Ramos (cell line): ENCODE results near the gene APRT.
"Not testable (repeated sequence)": the region's sequence is repeated elsewhere in the genome, so short reads cannot be mapped to it uniquely, and the experiment has no call there.

ENCODE experiments used
- in situ Hi-C: fragments of 300-500 bp; cut with MboI; formaldehyde crosslinking; loops from one replicate; pipeline ENCODE4 v1.14.3; 2022; ENCODE audit warnings: low sequenced_read_pairs; ENCODE audit not compliant: unreplicated experiment

The APRT gene

GRCh38 chr16:88824256-88825077 lies 12.7 kb upstream of the APRT start:
- in situ Hi-C loops: no loop called here

GRCh38 chr16:88823646-88824045 lies 11.9 kb upstream of the APRT start:
- in situ Hi-C loops: not testable (repeated sequence)

GRCh38 chr16:88822281-88823040 lies 10.7 kb upstream of the APRT start:
- in situ Hi-C loops: no loop called here

- in situ Hi-C loops: no loop called here
Observed at GRCh38 chr16:88821168-88821850, 9.6 kb upstream of the APRT start.

GRCh38 chr16:88820385-88821025 lies 8.8 kb upstream of the APRT start:
- in situ Hi-C loops: no loop called here

- in situ Hi-C loops: loop anchor here (5.0 kb wide), 1 partner anchor 348 kb away; no protein-coding TSS in a partner anchor
Observed at GRCh38 chr16:88819126-88819525, 7.4 kb upstream of the APRT start.

GRCh38 chr16:88818575-88818874 lies 6.8 kb upstream of the APRT start:
- in situ Hi-C loops: loop anchor here (5.0 kb wide), 1 partner anchor 349 kb away; no protein-coding TSS in a partner anchor

GRCh38 chr16:88817785-88818574 lies 6.3 kb upstream of the APRT start:
- in situ Hi-C loops: loop anchor here (5.0 kb wide), 1 partner anchor 349 kb away; no protein-coding TSS in a partner anchor

GRCh38 chr16:88816736-88817535 lies 5.2 kb upstream of the APRT start:
- in situ Hi-C loops: loop anchor here (5.0 kb wide), 1 partner anchor 350 kb away; no protein-coding TSS in a partner anchor

- in situ Hi-C loops: loop anchor here (5.0 kb wide), 1 partner anchor 351 kb away; no protein-coding TSS in a partner anchor
Observed at GRCh38 chr16:88815901-88816589, 4.3 kb upstream of the APRT start.

GRCh38 chr16:88815227-88815626 lies 3.5 kb upstream of the APRT start:
- in situ Hi-C loops: loop anchor here (5.0 kb wide), 1 partner anchor 352 kb away; no protein-coding TSS in a partner anchor

GRCh38 chr16:88814144-88814502 lies 2.4 kb upstream of the APRT start:
- in situ Hi-C loops: loop anchor here (5.0 kb wide), 1 partner anchor 403 kb away; the partner anchor contains the start of gene ZNF778

GRCh38 chr16:88813269-88814143 lies 1.8 kb upstream of the APRT start:
- in situ Hi-C loops: loop anchor here (5.0 kb wide), 1 partner anchor 404 kb away; the partner anchor contains the start of gene ZNF778

GRCh38 chr16:88812513-88813268 lies 963 bp upstream of the APRT start:
- in situ Hi-C loops: loop anchor here (5.0 kb wide), 1 partner anchor 405 kb away; the partner anchor contains the start of gene ZNF778

GRCh38 chr16:88810912-88811768 lies 588 bp downstream of the APRT start:
- in situ Hi-C loops: loop anchor here (5.0 kb wide), 1 partner anchor 406 kb away; the partner anchor contains the start of gene ZNF778
